Progenitor cell of endocrine pancreas (in vitro differentiated cells): ENCODE data around the gene MT1M. TPM values are rescaled to one million over a fixed set of nuclear protein-coding genes. Genes with fewer than 3 reads are reported as not detected.

Experiments used
- DNase-seq: peaks from one replicate; pipeline ENCODE4 v3.0.0; 2021; ENCODE audit warnings: low spot score; ENCODE audit not compliant: unreplicated experiment
- H3K27ac Mint-ChIP-seq: 2 replicates; pipeline ENCODE4 v1.8.0; 2021; ENCODE audit warnings: mild to moderate bottlenecking, moderate library complexity, mixed read lengths
- H3K27me3 Mint-ChIP-seq: 2 replicates; pipeline ENCODE4 v1.8.0; 2021; ENCODE audit warnings: mixed read lengths
- H3K36me3 Mint-ChIP-seq: 2 replicates; pipeline ENCODE4 v1.8.0; 2022; ENCODE audit warnings: mixed read lengths; ENCODE audit not compliant: insufficient read depth
- H3K4me1 Mint-ChIP-seq: 2 replicates; pipeline ENCODE4 v1.8.0; 2021; ENCODE audit warnings: low read depth, mixed read lengths
- H3K4me3 Mint-ChIP-seq: 2 replicates; pipeline ENCODE4 v1.8.0; 2021; ENCODE audit warnings: low read depth, mild to moderate bottlenecking, moderate library complexity, mixed read lengths
- H3K9me3 Mint-ChIP-seq: 2 replicates; pipeline ENCODE4 v1.8.0; 2021; ENCODE audit warnings: low read depth, mixed read lengths
- total RNA-seq: library from RNA; stranded (reverse); gene quantifications from 2 replicates; pipeline ENCODE4 v1.2.1, GENCODE V29; 2021
- TF ChIP-seq, protein P1 (sequence below): fragments of 200-600 bp; sonication (generic); IDR thresholded peaks from one replicate; pipeline ENCODE4 v1.5.0; 2021; ENCODE audit warnings: antibody characterized with exemption, mild to moderate bottlenecking; ENCODE audit not compliant: unreplicated experiment

Gene MT1M
- total RNA-seq, 1 donor from 2014 or later: not detected

DNA sequence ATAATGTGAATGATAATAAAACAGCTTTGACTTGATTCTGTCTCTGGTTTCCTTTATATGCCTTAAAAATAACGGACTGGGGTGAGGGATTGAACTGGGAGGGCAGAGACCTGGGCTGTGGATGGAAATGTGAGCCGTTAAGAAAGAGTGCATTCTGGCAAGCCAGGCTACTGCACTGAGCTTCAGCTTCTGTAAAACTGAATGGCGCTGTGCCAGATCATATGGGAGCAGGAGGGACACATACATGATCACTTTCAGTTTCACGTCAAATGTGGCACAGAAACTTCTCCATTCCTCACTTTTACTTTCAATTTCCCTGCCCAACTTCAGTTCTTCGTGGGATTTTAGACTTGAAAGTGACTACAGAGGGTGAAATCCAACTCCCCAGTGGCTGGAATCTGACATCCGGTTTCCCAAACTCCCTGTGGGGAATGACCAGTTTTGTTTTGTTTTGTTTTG, 23.0 kb upstream of the MT1M start:
- TF ChIP-seq, protein P1, sequence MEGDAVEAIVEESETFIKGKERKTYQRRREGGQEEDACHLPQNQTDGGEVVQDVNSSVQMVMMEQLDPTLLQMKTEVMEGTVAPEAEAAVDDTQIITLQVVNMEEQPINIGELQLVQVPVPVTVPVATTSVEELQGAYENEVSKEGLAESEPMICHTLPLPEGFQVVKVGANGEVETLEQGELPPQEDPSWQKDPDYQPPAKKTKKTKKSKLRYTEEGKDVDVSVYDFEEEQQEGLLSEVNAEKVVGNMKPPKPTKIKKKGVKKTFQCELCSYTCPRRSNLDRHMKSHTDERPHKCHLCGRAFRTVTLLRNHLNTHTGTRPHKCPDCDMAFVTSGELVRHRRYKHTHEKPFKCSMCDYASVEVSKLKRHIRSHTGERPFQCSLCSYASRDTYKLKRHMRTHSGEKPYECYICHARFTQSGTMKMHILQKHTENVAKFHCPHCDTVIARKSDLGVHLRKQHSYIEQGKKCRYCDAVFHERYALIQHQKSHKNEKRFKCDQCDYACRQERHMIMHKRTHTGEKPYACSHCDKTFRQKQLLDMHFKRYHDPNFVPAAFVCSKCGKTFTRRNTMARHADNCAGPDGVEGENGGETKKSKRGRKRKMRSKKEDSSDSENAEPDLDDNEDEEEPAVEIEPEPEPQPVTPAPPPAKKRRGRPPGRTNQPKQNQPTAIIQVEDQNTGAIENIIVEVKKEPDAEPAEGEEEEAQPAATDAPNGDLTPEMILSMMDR: no peak
- DNase-seq: no peak
- peaks cover 6% of the 10 kb centered on the region for H3K4me1 Mint-ChIP-seq

DNA sequence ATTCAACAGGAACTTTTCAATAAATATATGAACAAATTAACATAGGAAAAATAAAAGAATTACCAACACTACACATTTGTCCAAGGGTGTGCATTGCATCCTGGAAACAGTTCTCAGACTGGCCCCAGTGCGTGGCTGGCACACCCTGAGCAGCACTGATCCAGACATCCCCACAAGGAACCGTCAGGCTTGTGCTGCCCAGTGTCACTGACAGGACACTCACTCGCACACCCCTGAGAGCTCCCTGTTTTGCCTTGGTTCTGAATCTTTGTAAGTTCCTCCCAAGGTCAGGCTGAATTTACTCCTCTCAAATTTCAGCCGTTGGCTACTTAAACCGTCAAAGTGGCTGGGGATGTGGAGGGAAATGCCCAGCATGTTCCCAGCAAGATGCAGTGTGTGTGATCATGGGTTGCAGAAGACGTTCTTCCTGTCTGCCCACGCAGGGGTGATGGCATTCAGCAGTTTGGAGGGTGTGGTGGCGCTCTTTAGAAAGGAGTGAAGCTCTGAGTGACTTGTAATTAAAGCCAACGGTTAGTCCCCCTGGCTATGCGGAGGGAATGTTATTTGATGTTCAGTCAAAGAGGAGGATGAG, 22.3 kb upstream of the MT1M start:
- Mint-ChIP-seq H3K36me3 (no peaks in the 10 kb centered on the region), H3K27ac (no peak overlapping the region), H3K4me3 (no peak overlapping the region), H3K9me3 (no peaks in the 10 kb centered on the region), H3K27me3 (peaks cover 87% of the 10 kb centered on the region), H3K4me1 (peaks cover 6% of the 10 kb centered on the region)
- no peak for DNase-seq
- TF ChIP-seq, protein P1: no peak

More for the DNA sequence above, 23.0 kb upstream of the MT1M start:
- Mint-ChIP-seq H3K36me3 (no peaks in the 10 kb centered on the region), H3K27ac (no peak overlapping the region), H3K27me3 (peaks cover 87% of the 10 kb centered on the region), H3K4me3 (peak overlapping the region; percentile 56), H3K9me3 (no peaks in the 10 kb centered on the region)

DNA sequence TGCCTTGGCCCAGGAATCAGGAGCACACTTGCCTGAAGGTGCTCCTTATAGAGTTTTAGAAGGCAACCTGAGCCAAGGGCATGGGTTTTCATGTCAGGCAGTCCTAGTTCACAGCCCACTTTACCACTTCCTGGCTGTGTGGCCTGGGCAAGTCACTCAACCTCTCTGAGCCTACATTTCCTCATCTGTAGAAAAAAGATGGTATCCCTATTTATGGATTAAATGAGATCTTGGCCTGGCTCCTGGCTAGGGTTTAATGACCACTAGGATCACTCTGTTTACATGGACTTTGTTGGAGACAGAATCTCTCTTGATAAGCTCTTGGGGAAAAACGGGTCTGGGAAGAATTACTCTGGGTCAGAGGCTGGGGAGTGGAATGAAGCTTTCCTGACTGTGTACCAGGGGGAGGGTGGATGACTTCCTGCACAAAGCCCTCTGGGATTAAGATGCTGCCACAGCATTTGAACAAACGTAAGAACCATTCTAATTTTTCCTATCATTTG, 21.8 kb upstream of the MT1M start:
- Mint-ChIP-seq H3K27me3 (peaks cover 90% of the 10 kb centered on the region), H3K9me3 (no peaks in the 10 kb centered on the region), H3K27ac (no peak overlapping the region), H3K4me3 (no peak overlapping the region), H3K4me1 (peaks cover 6% of the 10 kb centered on the region), H3K36me3 (no peaks in the 10 kb centered on the region)
- no peak for DNase-seq
- TF ChIP-seq, protein P1: no peak

DNA sequence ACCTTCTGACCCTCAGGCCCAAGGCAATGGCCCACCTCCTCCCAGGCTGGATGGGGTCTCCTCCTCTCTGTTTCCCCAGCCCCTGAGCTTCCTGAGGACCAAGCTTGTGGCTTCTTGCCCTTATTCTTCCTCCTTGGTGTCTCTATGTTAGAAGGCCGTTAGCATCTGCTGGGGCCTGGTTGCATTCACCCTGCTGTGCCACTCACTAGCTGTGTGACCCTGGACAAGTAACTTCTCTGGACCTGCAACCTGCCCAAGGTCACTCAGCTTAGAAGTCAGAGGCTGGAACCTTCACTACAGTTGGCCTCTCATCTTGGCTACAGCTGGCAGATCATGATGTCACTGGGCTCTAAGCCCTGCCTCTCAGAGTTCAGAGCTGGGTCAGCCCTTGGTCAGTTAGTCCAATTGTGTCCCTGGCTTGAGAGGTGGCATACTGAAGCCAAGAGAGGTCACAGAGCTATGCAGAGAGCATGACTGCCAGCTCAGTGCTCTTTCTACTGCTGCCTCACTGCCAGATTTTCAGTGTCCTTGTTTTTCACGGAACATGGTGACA, 21.1 kb upstream of the MT1M start:
- TF ChIP-seq, protein P1: no peak
- DNase-seq: no peak
- peaks cover 87% of the 10 kb centered on the region for H3K27me3 Mint-ChIP-seq

DNA sequence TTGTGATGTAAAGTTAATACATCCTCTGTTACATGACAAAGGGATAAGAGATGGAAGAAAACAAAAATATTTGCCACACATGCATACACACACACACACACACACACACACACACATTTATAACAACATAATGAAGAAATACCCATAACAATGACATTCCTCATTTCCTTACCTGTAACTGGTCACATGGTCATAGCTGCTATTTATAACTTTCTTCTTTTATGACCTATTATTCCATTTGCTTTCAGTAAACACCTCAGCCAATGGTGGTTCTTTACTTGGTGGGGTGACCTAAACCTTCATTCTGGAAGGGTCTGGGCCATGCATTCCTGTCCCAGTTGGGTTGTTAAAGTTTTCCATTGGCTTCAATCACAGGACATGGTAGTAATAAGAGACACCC, 18.8 kb upstream of the MT1M start:
- Mint-ChIP-seq H3K4me3 (no peak overlapping the region), H3K27me3 (peaks cover 89% of the 10 kb centered on the region), H3K27ac (no peak overlapping the region), H3K36me3 (no peaks in the 10 kb centered on the region), H3K9me3 (no peaks in the 10 kb centered on the region), H3K4me1 (peaks cover 11% of the 10 kb centered on the region)
- TF ChIP-seq, protein P1: no peak
- no peak for DNase-seq

More for the DNA sequence above, 21.1 kb upstream of the MT1M start:
- peaks cover 6% of the 10 kb centered on the region for H3K4me1 Mint-ChIP-seq
- no peaks in the 10 kb centered on the region for H3K36me3 Mint-ChIP-seq
- H3K9me3 Mint-ChIP-seq: no peaks in the 10 kb centered on the region
- no peak overlapping the region for H3K27ac Mint-ChIP-seq
- no peak overlapping the region for H3K4me3 Mint-ChIP-seq
